Measurements from ENCODE around the gene XPO5.

DNA sequence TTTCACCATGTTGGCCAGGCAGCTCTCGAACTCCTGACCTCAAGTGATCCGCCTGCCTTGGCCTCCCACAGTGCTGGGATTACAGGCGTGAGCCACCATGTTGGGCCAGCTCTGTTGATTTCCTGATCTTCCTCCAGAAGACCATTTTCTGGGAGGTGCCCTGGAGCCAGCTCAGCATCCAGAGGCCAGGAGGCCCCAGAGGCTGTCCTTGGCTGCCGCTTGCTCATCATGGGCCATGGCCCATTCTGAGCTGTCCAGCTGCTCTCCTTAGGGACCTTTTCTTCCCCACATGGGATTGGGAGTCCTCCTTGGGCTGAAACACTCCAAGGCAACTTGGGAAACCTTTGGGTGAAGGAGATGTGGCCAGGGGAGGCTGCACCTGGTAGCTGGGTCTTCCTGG, 81.1 kb downstream of the XPO5 start:
- TF ChIP-seq, protein P1, sequence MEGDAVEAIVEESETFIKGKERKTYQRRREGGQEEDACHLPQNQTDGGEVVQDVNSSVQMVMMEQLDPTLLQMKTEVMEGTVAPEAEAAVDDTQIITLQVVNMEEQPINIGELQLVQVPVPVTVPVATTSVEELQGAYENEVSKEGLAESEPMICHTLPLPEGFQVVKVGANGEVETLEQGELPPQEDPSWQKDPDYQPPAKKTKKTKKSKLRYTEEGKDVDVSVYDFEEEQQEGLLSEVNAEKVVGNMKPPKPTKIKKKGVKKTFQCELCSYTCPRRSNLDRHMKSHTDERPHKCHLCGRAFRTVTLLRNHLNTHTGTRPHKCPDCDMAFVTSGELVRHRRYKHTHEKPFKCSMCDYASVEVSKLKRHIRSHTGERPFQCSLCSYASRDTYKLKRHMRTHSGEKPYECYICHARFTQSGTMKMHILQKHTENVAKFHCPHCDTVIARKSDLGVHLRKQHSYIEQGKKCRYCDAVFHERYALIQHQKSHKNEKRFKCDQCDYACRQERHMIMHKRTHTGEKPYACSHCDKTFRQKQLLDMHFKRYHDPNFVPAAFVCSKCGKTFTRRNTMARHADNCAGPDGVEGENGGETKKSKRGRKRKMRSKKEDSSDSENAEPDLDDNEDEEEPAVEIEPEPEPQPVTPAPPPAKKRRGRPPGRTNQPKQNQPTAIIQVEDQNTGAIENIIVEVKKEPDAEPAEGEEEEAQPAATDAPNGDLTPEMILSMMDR (IDR thresholded peaks at IDR 0.05), result no peak
- TF ChIP-seq POLR2A (IDR thresholded peaks at IDR 0.05), result no peak
